Dermis microvascular lymphatic vessel endothelial cell (primary cell): Measurements from ENCODE around the gene SPATA19. TPM values are rescaled to one million over a fixed set of nuclear protein-coding genes. Genes with fewer than 3 reads are reported as not detected.
"Not testable (repeated sequence)": the region's sequence is repeated elsewhere in the genome, so short reads cannot be mapped to it uniquely, and the experiment has no call there.

Experiments used
- DNase-seq, 2 donors: peaks; one replicate each; pipeline versions ENCODE4 v3.0.0 to v3.0.0-alpha.2; 2010; ENCODE audit warnings: low read depth in 2 of 2
- total RNA-seq: library from RNA; depleted of rRNA; stranded (reverse); fragments of >200 nt; gene quantifications from 2 replicates; pipeline ENCODE4 v1.2.1, GENCODE V29; 2014

The SPATA19 gene, protein sequence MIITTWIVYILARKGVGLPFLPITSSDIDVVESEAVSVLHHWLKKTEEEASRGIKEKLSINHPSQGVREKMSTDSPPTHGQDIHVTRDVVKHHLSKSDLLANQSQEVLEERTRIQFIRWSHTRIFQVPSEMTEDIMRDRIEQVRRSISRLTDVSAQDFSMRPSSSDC
- total RNA-seq = not detected in 2 replicates

DNA sequence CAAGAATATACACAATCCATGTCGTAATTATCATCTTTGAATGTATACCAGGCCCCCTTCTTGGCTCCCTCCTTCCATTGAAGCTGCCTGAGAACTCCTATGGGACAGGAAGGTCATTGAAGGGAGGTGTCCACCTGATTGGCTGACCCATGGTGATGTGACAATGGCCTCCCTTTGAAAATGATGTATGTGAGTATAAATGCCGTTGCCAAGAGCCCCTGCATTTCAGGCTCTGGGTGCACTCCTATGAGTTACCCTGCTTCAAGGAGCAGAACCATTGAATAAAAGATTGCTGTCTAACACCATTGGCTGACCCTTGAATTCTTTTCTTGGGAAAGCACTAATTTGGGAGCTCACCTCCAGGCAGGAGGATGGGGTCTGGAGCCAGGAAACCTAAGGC lies at the start of gene SPATA19:
Gene SPATA19 (minus strand): TSS at position 101 of the 400 bp plus-strand sequence. CDS start 67 bp downstream, at position 34.
- no peak for DNase-seq

DNA sequence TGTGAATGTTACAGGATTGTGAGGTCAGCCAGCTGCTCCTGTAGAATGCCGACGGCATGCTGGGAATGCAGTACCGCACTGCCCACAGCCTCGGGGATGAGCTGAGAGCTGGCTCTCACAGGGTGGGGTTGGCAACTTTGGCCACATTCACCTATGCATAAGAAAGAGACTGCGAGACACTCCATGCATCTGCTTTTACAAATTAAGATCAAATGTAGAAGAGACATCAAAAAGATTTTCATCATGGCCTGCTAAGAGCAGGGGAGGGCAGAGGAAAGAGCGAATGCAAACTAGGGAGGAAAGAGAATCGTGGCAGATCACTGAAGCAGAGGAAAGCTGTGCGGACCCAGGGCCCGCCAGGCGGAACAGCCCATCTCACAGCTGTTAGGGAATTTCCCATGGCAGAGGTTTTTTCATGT lies 49.8 kb upstream of the SPATA19 start:
- no peak for DNase-seq

DNA sequence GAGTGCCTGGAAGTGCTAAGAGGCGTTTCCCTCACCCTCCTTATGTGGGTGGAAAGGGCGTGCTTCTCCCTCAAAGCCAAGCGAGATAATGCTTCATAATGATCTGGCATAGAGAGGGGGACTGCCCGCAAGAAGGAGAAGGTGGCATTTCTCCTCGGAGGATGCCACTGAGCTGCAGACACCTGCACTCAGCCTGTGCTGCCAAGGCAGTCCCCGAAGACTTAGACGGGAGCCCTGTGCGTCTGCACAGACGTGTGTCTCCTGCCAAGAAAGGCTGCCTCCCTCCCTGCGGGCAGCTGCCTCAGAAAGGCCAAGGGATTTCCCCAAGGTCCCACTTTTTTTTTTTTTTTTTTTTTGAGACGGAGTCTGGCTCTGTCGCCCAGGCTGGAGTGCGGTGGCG lies 48.1 kb upstream of the SPATA19 start:
- no peak for DNase-seq

DNA sequence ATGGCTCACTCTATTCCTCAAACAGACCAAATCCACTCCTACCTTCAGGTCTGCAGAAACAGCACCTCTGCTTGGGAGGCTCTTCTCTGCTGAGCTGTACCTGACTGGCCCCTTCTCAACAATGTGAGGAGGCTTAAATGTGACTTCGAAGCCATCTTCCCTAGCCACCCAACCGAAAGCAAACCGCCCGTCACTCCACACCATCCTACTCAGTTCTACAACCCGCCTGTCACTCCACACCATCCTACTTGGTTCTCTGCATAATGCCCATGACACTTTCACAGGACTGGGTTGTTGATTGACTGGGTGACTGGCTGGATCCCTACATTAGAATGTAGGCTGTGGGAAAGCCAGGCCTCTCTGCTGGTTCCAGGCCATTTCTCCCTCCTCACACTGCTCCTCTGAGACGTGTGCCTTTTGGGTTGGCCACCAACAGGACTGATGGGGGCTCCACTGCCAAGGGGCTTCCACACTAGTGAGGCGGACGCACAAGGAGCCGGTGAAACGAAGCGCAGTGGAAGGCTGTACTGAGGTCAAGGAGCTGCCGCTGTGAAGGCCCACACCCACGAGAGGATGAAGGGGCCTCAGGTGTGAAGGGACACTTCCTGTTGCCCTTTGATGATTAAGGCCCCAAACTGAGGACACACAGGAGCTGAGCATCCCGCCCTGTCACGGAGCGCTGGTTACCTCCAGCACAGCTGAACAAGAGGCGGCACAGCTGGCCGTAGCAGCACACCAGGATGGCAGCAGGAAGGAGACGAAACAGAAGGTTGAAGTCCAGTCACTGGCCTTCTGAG lies 47.5 kb upstream of the SPATA19 start:
- no peak for DNase-seq

DNA sequence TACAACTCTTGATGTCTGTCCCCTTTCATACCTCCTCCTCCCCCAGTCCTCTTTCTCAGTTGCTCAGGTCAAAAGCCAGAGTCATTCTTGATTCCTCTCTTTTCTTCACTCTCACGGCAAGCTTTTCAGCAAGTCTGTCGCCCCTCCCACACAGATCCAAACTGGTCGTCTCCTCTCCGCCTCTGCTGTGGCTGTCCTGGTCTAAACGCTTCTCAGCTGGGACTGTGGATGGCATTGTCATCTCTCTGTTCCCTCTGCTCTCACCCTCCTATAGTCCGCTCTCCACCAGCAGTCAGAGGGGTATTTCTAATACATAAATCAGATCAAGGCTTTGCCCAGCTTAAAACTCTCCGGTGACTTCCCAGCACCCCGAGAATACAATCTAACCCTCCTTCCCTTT lies 46.8 kb upstream of the SPATA19 start:
- DNase-seq = no peak

DNA sequence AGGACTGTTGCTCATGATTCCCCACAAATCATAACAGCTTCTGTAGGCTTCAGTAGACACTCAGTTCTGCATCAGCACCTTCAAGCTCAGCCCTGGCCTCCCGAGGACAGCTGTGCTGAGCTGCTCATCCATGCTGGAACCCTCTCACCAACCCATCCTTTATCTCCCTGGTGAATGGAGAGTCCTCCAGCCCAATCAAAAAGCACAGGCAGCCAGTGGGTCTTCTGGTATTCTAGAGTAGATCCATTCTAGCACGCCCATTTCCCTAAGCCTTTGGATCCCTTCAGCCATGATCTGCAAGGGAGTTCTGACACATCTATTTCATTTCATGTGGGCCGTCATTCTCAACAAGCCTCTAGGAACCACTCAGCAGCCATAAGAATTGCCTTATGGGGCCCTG lies 44.6 kb upstream of the SPATA19 start:
- no peak for DNase-seq

DNA sequence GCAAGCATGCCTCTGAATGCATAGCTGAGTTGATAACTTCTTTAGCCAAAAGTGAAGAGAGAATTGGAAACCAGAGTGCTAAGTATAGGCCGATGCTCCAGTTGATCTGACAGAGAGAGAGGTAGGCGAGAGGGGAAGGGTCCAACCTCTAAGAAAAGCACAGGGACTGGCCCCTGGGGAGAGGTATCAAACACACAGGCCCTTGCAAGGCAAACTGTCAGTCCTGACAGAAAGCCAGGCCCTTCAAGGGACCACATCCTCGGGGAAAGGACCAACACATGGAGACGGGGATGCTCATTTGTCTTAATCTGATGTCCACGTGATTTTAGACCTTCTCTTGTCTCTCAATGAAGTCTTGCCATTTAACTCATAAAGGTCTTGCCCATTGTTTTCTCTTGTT lies 43.9 kb upstream of the SPATA19 start:
- DNase-seq = no peak

DNA sequence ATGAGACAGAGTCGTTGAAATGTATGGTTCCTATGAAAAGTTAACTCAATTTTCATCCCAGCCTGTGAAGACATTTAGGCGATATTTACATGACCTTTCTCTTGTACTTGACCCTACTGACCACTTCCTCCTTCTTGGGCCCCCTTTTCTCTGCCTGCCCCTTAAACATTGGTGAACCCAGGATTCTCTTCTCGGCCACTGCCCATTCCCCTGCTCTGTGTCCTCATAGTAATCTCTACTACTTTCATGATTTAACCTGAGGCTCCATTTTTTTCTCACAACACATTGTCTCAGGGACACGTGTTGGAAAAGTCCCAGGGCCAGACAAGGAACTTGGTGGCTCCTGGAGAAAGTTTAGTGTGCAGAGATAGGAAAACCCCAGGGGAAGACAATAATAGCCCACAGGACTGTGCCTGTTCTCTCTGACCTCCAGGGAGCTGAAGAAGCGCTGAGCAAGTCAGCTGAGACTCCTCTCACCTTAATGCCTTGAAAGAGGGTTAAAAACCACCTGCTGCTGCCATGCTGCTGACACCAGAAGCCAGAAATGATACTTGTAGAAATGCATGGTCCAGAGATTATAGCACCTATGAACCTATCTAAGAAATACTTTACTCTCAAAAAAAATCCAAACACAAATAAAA lies 42.5 kb upstream of the SPATA19 start:
- no peak for DNase-seq

DNA sequence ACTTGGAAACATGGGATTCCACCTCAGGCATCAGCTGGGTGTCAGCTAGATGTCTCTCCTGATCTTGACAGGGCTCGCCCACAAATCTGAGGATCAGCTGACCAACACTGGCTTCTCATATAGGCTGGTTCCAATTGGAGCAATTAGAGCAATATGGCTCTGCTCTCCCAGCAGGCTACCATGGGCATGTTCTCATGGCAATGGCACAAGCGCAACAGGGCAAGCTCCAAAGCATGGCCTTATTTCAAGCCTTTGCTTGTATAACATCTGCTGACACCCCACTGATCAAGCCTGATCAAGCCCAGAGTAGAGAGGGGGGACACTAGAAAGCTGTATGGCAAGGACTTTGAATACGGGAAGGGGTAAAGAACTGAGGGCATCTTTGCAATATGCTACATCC lies 40.7 kb upstream of the SPATA19 start:
- no peak for DNase-seq

DNA sequence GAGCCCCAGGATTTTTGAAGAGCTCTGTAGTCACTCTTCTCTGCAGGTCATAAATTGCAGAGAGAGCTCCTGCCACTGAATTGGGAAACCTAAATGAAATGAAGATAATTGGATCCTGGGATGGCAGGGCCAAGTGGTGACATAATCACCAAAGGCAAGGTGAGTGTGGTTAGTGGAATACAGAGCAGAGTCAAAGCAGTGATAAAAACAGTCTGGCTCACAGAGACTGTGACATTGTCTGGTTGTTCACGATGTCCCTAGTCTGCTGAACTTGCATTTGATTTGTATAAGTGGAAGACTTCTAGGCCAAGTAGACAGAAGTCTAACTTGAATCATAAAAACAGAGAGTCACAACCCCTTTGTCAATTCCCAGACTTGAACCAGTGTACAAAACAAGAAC lies 26.8 kb upstream of the SPATA19 start:
- no peak for DNase-seq

DNA sequence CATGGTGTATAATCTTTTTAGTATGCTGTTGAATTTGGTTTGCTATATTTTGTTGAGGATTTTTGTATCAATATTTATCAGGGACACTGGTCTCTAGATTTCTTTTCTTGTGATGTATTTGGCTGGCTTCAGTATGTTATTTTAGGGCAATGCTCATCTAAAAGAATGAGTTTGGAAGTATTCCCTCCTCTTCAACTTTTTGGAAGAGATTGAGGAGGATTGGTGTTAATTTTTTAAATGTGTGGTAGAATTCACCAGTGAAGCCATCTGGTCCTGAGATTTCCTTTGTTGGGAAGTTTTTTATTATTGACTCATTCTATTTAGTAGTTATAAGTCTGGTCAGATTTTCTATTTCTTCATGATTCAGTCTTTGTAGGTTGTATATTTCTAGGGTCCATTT lies 22.1 kb upstream of the SPATA19 start:
- no peak for DNase-seq

DNA sequence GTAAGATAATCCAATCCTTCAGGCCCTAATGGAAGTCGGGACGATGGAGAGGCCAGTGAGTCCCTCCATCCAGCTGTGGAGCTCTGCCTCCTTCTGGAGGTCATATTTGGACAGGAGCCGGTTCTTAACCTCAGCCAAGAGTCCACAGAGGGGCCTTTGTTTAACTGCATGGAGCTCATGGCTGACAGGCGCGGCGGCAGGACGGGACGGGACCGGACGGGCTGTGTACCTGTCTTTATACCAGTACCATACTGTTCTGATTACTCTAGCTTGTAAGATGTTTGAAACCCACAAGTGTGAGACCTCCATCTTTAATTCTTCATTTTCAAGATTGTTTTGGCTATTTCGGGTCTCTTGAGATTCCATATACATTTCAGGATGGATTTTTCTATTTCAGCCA lies 20.2 kb upstream of the SPATA19 start:
- DNase-seq = no peak

DNA sequence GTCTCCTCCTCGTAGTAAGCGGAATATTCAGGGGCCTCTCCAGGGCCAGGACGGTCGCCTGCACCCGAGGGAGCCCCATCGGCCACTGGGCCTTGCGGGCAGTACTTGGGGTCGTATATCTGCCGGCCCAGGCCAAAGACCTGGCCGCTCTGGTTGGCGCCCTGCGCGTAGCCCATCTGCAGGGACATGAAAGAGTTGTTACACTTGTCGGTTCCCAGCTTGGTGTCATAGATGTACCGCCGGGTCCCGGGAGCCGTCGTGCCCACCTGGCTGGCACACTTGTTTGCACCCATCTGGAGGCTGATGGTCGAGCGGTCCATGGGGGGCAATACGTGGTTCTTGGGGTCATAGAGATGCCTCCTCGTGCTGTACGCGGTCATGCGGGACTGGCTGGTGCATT lies 19.4 kb upstream of the SPATA19 start:
- no peak for DNase-seq

DNA sequence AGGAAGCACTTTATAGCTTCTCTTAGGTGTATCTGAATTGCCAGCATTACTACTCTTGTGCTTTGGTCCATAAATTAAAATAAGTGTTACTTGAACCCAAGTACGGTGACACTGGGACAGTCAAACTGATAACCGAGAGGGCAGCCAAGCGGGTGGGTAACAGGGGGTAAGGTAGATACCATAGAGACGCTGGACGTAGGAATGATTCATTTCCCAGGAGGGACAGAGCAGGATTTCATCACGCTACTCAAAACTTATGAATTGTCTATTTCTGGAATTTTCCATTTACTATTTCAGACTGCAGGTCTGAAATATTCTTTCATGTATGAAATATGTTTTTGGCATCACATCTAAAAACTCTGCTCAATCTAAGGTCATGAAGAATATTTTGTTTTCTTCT lies 14.8 kb upstream of the SPATA19 start:
- no peak for DNase-seq

DNA sequence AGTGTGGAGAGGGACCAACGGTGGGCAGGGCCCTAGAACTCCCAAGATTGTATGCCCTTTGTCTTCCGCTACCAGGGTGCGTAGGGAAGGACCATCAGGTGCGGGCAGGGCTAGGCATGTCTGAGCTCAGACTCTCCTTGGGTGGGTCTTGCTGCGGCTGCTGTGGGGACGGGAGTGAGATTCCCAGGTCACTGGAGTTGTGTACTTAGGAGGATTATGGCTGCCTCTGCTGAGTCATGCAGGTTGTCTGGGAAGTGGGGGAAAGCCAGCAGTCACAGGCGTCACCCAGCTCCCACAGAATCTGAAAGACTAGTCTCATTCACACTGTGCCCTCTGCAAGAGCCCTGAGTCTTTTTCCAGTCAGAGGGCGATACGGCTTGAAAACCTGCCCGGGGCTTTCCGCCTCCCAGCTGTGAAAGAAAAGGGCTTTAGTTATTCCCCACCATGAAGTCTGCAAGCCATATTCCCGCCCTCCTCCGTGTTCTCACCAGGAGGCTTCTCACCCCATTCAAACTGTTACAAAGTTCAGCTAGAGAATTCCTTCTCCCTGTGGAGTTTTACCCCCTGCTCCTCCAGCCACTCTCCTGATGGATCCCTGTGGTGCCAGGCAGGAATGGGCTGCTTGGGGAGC lies 9.1 kb upstream of the SPATA19 start:
- DNase-seq = not testable (repeated sequence)

DNA sequence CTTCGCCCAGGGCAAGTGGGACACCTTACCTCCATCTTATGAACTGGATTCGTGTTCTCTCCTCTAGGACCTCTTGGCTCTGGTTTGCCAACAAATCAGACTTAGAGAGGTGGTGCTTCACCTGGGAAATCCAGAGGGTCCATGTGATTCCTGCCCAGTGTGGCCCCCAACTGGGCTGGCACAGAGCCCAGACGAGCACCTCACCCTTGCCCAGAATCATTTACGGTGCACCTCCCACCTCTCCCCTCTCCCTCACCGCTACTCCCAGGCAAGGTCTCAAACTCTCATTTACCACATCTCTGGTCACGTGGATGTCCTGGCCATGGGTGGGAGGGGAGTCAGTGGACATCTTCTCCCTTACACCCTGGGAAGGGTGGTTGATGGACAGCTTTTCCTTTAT lies 1.1 kb downstream of the SPATA19 start:
- no peak for DNase-seq

DNA sequence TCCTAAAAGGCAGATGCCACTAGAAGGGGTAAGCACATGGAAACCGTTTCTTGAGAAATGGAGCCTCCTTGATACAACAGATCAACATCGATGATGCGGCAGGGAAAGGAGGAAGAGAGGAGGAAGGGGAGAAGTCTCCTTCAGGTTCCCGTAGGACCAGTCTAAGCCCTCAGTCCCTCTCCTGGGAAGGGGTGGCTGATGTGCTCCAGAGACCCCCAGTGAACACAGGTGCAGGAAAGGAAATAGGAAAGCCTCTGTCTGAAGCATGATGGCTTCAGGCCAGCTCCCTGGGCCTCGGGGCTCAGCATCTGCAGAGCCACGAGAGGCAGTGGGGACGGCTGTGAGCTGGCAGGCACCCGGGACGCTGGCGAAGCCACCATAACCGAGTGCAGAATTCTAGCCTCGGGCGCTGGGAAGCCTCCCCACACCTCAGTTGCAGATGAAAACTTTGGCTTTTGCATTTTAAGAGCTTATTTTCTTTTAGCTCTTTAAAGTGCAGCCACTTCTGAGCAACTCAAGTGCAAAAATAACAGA lies 1.8 kb downstream of the SPATA19 start:
- DNase-seq = no peak

DNA sequence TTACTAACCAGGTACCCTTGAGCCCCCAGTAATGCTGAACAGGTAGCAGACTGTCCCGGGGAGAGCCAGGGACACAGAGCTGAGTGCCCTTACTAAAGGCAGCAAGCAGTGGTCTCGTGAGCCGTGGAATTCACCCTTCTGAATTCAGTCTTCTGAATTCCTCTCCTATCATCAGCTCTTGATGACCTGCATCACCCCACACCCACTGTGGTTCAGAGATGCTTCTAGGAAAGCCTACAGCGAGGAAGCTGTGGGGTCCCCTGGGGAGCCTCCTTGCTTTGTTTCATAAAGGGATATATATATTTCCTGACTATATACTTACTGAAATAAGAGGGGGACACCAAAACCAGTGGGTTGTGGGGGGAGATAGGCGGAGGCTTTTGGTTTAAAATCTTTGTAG lies 2.6 kb downstream of the SPATA19 start:
- DNase-seq = no peak

DNA sequence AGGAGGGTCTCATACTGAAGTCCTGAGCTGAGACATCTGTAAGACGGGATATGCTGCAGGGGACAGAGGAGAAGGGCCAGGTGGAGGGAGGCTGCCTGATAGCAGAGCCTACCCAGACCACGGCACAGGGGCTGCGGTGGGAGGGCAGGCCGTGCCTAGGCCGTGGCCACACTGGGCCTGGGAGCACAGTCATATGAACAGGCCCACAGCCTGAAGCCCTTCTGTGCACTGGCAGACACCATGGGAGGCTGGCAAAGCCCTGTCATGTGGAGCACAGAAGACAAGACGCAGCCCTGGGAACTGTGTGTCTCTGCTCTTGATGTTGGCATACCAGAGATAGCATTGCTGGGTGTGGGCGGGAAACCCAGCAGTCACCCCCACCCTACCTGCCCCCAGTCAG lies 3.3 kb downstream of the SPATA19 start:
- DNase-seq = no peak

DNA sequence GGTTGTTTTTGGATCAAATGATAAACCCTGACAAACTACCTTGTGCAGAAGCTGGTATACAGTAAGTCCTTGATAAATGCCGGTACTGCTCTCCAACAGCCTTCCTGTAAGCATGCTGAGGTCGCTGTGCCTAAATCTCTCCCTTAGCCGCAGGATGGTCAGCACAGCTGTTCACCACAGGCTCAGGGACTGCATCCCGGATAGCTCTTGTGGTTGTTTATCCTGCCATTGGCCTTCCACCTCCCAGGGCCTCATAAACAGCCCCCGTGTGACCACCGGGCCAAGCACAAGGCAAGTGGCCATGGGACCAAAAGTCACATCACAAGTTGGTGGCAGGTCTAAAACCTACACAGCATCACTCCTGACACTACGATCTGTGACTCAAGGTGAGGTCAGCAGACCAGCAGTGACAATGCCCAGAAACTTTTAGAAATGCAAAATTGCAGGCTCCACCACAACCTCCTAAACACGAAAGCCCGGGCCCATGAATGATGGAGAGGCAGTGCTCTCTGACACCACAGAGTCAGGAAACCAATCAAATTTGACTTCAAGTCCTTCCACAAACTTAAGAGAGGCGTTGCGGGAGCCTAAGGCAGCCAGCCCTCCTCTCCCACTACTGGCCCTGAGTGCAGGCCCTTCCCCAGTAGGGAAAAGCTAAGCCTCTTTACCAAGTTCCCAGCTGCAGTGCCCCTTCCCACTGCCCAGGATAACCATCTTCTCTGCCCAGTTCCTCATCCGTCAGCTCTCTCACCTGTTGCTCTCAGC lies 3.9 kb downstream of the SPATA19 start:
- no peak for DNase-seq

DNA sequence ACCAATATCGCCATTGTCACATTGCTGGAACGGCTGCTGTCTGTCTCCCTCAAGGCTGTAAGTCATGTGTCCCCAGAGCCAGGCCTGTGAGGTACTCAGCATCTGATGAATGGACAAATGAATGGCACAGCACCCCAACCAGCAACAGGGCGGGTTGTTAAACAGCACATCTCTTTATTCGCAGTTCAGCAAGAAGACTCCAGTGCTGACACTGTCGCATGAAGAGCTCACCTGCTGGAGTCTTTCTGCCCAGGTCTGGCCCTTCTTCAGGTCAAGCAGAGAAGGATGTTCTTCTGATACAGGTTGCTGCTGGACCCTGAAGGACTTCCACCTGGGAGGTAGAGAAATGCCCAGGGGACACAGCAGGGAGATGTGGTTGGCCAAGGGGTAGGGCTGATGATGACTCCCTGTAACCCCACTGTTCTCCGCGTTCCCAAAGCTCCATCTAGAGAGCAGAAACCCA lies 4.8 kb downstream of the SPATA19 start:
- no peak for DNase-seq
